Erythroblast (primary cell): ENCODE data around the gene KDM4D.
"Not testable (repeated sequence)": the region's sequence is repeated elsewhere in the genome, so short reads cannot be mapped to it uniquely, and the experiment has no call there.

Source experiments
- GATA1 ChIP-seq: IDR thresholded peaks from 2 replicates; pipeline ENCODE4 v1.6.1; 2011; ENCODE audit warnings: low read depth, mild to moderate bottlenecking, control low read depth, low read length, moderate library complexity
- POLR2A ChIP-seq: IDR thresholded peaks from 2 replicates; pipeline ENCODE4 v1.6.1; 2011; ENCODE audit warnings: mild to moderate bottlenecking, low read length

DNA sequence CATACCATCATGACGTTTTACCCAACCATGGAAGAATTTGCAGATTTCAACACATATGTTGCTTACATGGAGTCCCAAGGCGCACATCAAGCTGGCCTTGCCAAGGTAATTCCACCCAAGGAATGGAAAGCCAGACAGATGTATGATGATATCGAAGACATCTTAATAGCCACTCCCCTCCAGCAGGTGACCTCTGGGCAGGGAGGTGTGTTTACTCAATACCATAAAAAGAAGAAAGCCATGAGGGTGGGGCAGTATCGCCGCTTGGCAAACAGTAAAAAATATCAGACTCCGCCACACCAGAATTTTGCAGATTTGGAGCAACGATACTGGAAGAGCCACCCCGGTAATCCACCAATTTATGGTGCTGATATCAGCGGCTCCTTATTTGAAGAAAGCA lies 52.1 kb downstream of the KDM4D start:
- TF ChIP-seq POLR2A, GATA1: not testable (repeated sequence)
